ENCODE data around the gene MLN.

GRCh38 chr6:33843131-33844121 is 39.6 kb upstream of the MLN start:
- no peak for TF ChIP-seq EZH2phosphoT487 (IDR thresholded peaks at IDR 0.05; ENCODE audit: low read depth, severe bottlenecking, unreplicated experiment)
- TF ChIP-seq CTCF (IDR thresholded peaks at IDR 0.05; ENCODE audit: poor library complexity), result no peak
